ENCODE data around the gene FBXO31.
A peak's percentile ranks its signal among the peaks of the same experiment; 100 is the strongest.

FBXO31 gene

DNA sequence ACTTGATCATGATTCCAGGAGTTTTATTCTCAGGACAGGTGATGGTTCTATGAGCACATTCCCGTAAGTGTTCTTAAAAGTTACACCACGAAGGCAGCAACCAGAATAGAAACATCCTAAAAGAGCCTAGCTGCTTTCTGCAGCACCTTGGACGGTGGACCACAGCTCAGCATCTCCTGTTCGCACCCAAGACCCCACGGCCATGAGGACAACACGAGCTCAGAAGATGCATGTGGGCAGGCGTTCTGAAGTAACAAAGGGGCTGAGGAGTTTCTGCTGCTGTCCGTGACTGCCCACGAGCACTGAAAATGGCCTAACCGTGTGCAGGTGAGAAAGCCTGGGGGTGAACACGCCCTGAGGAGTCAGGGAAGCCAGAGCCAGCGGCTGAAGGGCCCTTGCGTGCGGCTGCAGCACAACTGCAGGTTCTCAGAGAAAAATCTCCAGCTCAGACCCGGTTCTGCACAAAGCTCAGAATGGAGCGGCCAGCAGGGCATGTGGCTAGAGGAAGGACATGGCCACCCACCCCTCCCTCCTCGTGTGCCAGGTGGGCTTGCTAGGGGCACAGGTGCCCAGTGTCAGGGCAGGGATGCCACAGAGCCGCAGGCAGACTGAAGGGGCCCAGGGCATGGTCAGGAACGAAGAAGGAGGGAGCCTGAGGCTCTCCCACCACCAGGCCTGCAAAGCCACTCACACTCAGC, 55.6 kb downstream of the FBXO31 start:
- Histone ChIP-seq H3K27me3 (ENCODE audit: insufficient read depth, insufficient read length) (no peaks in the 10 kb centered on the region), H3K9ac (ENCODE audit: insufficient read length, low read depth) (no peak overlapping the region), H3K9me3 (ENCODE audit: insufficient read depth, low read length) (no peaks in the 10 kb centered on the region), H3K4me1 (ENCODE audit: insufficient read depth, insufficient read length) (peaks cover 16% of the 10 kb centered on the region), H3K36me3 (ENCODE audit: insufficient read depth, insufficient read length, low read length) (peaks cover 69% of the 10 kb centered on the region), H3K4me3 (ENCODE audit: insufficient read length, low read depth) (no peak overlapping the region)
- DNase-seq (ENCODE audit: low read depth, low spot score) = no peak
- TF ChIP-seq ZNF274 (IDR thresholded peaks at IDR 0.05; ENCODE audit: low read depth, low read length) (no peak), YY1 (IDR thresholded peaks at IDR 0.05; ENCODE audit: insufficient read depth, insufficient read length) (no peak), SUZ12 (IDR thresholded peaks at IDR 0.05; ENCODE audit: extremely low read depth, insufficient read depth, insufficient read length) (no peak)

DNA sequence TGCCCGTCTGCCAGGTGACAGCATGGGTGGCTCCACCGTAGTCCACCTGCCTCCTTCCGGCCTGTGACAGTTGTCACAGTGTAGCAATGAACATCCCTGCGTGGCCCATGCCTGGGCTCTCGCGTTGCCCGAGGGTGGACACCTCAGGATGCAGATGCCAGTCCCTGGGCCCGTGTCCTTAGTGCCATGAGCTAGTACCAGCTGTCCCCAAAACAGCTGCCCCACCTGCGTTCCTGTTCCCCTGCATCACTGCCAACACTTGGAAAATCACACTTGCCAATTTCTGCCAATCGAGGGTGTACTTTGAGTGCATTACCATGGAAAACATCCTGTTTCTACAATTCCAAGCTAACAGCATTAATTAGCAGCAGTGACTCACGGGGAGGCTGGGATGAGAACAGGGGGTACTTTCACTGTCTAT, 57.4 kb downstream of the FBXO31 start:
- H3K4me1 ChIP-seq (ENCODE audit: insufficient read depth, insufficient read length) = peaks cover 13% of the 10 kb centered on the region
- no peak overlapping the region for H3K9ac ChIP-seq (ENCODE audit: insufficient read length, low read depth)
- TF ChIP-seq ZNF274 (IDR thresholded peaks at IDR 0.05; ENCODE audit: low read depth, low read length) (no peak), SUZ12 (IDR thresholded peaks at IDR 0.05; ENCODE audit: extremely low read depth, insufficient read depth, insufficient read length) (no peak), YY1 (IDR thresholded peaks at IDR 0.05; ENCODE audit: insufficient read depth, insufficient read length) (no peak)
- no peak overlapping the region for H3K4me3 ChIP-seq (ENCODE audit: insufficient read length, low read depth)
- H3K27me3 ChIP-seq (ENCODE audit: insufficient read depth, insufficient read length) = no peaks in the 10 kb centered on the region
- no peaks in the 10 kb centered on the region for H3K9me3 ChIP-seq (ENCODE audit: insufficient read depth, low read length)
- no peak for DNase-seq (ENCODE audit: low read depth, low spot score)
- H3K36me3 ChIP-seq (ENCODE audit: insufficient read depth, insufficient read length, low read length) = peaks cover 59% of the 10 kb centered on the region

- Histone ChIP-seq H3K27me3 (ENCODE audit: insufficient read depth, insufficient read length) (no peaks in the 10 kb centered on the region), H3K4me1 (ENCODE audit: insufficient read depth, insufficient read length) (peaks cover 13% of the 10 kb centered on the region), H3K4me3 (ENCODE audit: insufficient read length, low read depth) (no peak overlapping the region), H3K9ac (ENCODE audit: insufficient read length, low read depth) (peak overlapping the region; percentile 44), H3K9me3 (ENCODE audit: insufficient read depth, low read length) (no peaks in the 10 kb centered on the region), H3K36me3 (ENCODE audit: insufficient read depth, insufficient read length, low read length) (peaks cover 56% of the 10 kb centered on the region)
- DNase-seq (ENCODE audit: low read depth, low spot score) = no peak
- TF ChIP-seq ZNF274 (IDR thresholded peaks at IDR 0.05; ENCODE audit: low read depth, low read length) = no peak
- TF ChIP-seq YY1 (IDR thresholded peaks at IDR 0.05; ENCODE audit: insufficient read depth, insufficient read length) = no peak
- TF ChIP-seq SUZ12 (IDR thresholded peaks at IDR 0.05; ENCODE audit: extremely low read depth, insufficient read depth, insufficient read length) = no peak
These were observed 58.1 kb downstream of the FBXO31 start for GRCh38 chr16:87325423-87325858.

DNA sequence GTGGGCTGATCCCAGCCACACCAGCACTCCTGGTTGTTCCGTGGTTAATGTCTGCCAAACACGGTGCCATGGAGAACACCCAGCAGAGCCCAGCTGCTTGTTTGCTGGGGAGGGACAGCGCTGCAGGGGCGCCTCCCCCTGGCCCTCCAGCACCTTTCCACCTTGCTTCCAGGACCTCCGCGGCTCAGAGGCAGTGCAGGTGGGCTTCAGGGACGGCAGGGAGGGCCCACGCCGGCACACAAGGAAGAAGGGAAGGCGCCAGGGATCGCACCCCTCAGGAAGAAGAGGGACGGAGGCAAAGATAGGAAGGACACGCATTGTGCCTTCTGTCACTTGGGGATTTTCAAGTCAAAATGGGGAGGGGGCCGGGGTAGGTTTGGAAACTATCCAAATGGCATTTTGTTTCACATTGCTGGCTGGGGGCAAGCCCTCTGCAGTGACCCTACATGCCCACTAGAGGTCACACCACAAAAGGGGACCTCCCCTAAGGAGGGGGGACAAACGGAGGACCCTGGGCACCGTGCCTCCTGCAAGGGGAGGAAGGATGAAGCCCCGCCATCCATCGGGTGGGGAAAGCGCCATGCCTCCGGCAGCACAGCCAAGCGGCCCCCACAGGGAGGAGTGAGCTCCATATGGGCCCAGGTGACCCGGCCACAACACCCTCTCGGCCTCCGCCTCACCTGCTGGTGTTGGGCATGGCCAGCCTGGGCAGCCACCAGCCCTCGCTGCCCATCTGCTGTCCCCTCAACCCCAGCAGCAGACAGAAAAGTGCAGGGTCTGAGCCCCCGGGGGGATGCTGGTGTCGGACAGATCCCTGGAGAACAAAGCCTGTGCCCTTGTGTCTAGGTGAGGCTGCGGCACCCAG, 58.9 kb downstream of the FBXO31 start:
- Histone ChIP-seq H3K4me3 (ENCODE audit: insufficient read length, low read depth) (no peak overlapping the region), H3K9ac (ENCODE audit: insufficient read length, low read depth) (peak overlapping the region; percentile 23), H3K9me3 (ENCODE audit: insufficient read depth, low read length) (no peaks in the 10 kb centered on the region), H3K27me3 (ENCODE audit: insufficient read depth, insufficient read length) (no peaks in the 10 kb centered on the region), H3K4me1 (ENCODE audit: insufficient read depth, insufficient read length) (peaks cover 13% of the 10 kb centered on the region), H3K36me3 (ENCODE audit: insufficient read depth, insufficient read length, low read length) (peaks cover 54% of the 10 kb centered on the region)
- TF ChIP-seq SUZ12 (IDR thresholded peaks at IDR 0.05; ENCODE audit: extremely low read depth, insufficient read depth, insufficient read length) = no peak
- TF ChIP-seq YY1 (IDR thresholded peaks at IDR 0.05; ENCODE audit: insufficient read depth, insufficient read length) = no peak
- TF ChIP-seq ZNF274 (IDR thresholded peaks at IDR 0.05; ENCODE audit: low read depth, low read length) = no peak
- peak; percentile 40 for DNase-seq (ENCODE audit: low read depth, low spot score)

GRCh38 chr16:87323727-87324410, 59.7 kb downstream of the FBXO31 start:
- no peak overlapping the region for H3K9ac ChIP-seq (ENCODE audit: insufficient read length, low read depth)
- DNase-seq (ENCODE audit: low read depth, low spot score) = no peak
- TF ChIP-seq SUZ12 (IDR thresholded peaks at IDR 0.05; ENCODE audit: extremely low read depth, insufficient read depth, insufficient read length) (no peak), YY1 (IDR thresholded peaks at IDR 0.05; ENCODE audit: insufficient read depth, insufficient read length) (no peak), ZNF274 (IDR thresholded peaks at IDR 0.05; ENCODE audit: low read depth, low read length) (no peak)
- no peaks in the 10 kb centered on the region for H3K9me3 ChIP-seq (ENCODE audit: insufficient read depth, low read length)
- peaks cover 51% of the 10 kb centered on the region for H3K36me3 ChIP-seq (ENCODE audit: insufficient read depth, insufficient read length, low read length)
- no peak overlapping the region for H3K4me3 ChIP-seq (ENCODE audit: insufficient read length, low read depth)
- H3K4me1 ChIP-seq (ENCODE audit: insufficient read depth, insufficient read length) = peaks cover 13% of the 10 kb centered on the region
- no peaks in the 10 kb centered on the region for H3K27me3 ChIP-seq (ENCODE audit: insufficient read depth, insufficient read length)

DNA sequence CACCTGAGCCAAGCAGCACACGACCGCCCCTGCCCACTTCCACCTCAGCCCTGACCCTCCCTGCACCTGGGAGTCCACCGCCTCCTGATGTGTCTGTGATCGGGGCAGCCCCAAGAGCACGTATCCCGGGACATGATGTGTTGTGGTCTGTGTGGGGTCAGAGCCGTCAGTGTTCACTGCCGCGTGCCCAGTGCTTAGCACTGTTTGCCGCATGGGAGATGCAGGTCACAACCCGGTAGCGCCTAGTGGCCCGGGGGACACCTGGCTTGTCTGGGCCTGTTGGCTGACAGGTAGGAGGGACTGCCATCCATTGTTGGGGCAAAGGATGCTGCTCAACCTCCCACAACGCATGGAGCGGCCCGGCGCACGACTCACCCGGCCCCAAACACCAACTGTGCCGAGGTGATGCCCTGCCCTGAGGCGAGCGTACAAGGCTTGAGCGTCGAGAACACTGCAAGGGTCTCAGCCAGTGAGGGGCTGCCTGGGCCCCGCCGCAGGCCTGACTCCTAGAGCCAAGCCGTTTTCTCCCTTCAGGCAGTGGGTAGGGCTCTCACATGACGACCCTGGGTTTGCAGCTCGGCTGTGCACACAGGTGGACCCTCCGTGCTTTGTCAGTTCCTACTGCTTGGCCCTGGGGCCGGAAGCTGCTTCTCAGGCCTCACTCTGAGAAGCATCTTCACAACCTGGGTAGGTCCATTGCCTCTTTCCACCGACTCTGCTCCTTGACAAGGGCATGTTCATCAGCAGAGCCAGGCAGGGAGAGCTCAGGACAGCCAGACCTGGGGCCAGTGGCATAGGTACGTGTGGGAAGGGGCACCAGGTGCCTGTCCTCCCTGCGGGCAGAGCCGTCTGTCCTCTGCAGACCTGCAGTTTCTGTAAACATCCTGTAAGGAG, 60.5 kb downstream of the FBXO31 start:
- Histone ChIP-seq H3K27me3 (ENCODE audit: insufficient read depth, insufficient read length) (no peaks in the 10 kb centered on the region), H3K4me1 (ENCODE audit: insufficient read depth, insufficient read length) (peaks cover 13% of the 10 kb centered on the region), H3K9me3 (ENCODE audit: insufficient read depth, low read length) (no peaks in the 10 kb centered on the region), H3K9ac (ENCODE audit: insufficient read length, low read depth) (no peak overlapping the region), H3K4me3 (ENCODE audit: insufficient read length, low read depth) (no peak overlapping the region), H3K36me3 (ENCODE audit: insufficient read depth, insufficient read length, low read length) (peaks cover 51% of the 10 kb centered on the region)
- DNase-seq (ENCODE audit: low read depth, low spot score) = no peak
- TF ChIP-seq YY1 (IDR thresholded peaks at IDR 0.05; ENCODE audit: insufficient read depth, insufficient read length) (no peak), ZNF274 (IDR thresholded peaks at IDR 0.05; ENCODE audit: low read depth, low read length) (no peak), SUZ12 (IDR thresholded peaks at IDR 0.05; ENCODE audit: extremely low read depth, insufficient read depth, insufficient read length) (no peak)
